GM12875 (cell line): ENCODE measurements around the gene ACAA1.

Source experiments
- H3K4me3 ChIP-seq: one replicate; pipeline ENCODE4 v1.5.1; 2011; ENCODE audit warnings: low read depth, low read length, control low read depth
- CTCF ChIP-seq: IDR thresholded peaks from 2 replicates; pipeline ENCODE4 v1.5.1; 2011; ENCODE audit warnings: low read depth, mild to moderate bottlenecking, control low read depth, inconsistent platforms, low read length, moderate library complexity, borderline replicate concordance; ENCODE audit not compliant: insufficient read depth

Gene ACAA1

GRCh38 chr3:38117163-38117716 is 19.7 kb downstream of the ACAA1 start:
- H3K4me3 ChIP-seq, result no peak overlapping the region
- TF ChIP-seq CTCF, result no peak

GRCh38 chr3:38116471-38117162 is 20.3 kb downstream of the ACAA1 start:
- TF ChIP-seq CTCF, result 0 out of 2 replicates have a peak, but pooled peaks have one; percentile 3
- H3K4me3 ChIP-seq, result no peak overlapping the region

- H3K4me3 ChIP-seq, result no peak overlapping the region
- TF ChIP-seq CTCF, result no peak
Observed at GRCh38 chr3:38115645-38116427, 21.1 kb downstream of the ACAA1 start.

- TF ChIP-seq CTCF, result no peak
- H3K4me3 ChIP-seq, result no peak overlapping the region
Observed at GRCh38 chr3:38114875-38115644, 21.9 kb downstream of the ACAA1 start.

GRCh38 chr3:38114052-38114874 is 22.7 kb downstream of the ACAA1 start:
- H3K4me3 ChIP-seq, result no peak overlapping the region
- no peak for TF ChIP-seq CTCF

- H3K4me3 ChIP-seq, result no peak overlapping the region
- no peak for TF ChIP-seq CTCF
Observed at GRCh38 chr3:38112378-38112761, 24.6 kb downstream of the ACAA1 start.
